Lower leg skin (tissue), 4 donors: Measurements from ENCODE around the gene KISS1. TPM values are rescaled to one million over a fixed set of nuclear protein-coding genes. Genes with fewer than 3 reads are reported as not detected.

Experiments used
- DNase-seq, 2 donors: peaks; one replicate each; pipeline ENCODE4 v3.0.0-alpha.2; 2019; ENCODE audit warnings: low spot score in 2 of 2
- H3K4me3 ChIP-seq: fragments of 200-600 bp; sonication (generic); 2 replicates; pipeline ENCODE4 v1.5.1; 2017; ENCODE audit warnings: mild to moderate bottlenecking, low read depth; ENCODE audit not compliant: poor library complexity, severe bottlenecking
- CTCF ChIP-seq, 3 donors: fragments of 450-650 bp; IDR thresholded peaks; one replicate each; pipeline ENCODE4 v1.5.1; 2016; ENCODE audit warnings: antibody characterized with exemption in 3 of 3, mild to moderate bottlenecking in 3 of 3, moderate library complexity in 2 of 3
- POLR2A ChIP-seq, 2 donors: fragments of 450-650 bp; IDR thresholded peaks; one replicate each; pipeline ENCODE4 v1.6.1; 2016 to 2017; ENCODE audit warnings: antibody characterized with exemption in 2 of 2, mild to moderate bottlenecking in 1 of 2, moderate library complexity in 1 of 2
- WGBS, 2 donors: methylation state at CpG; one replicate each; pipeline ENCODE4 v1.1.5; 2018; 5-methylcytosine and 5-hydroxymethylcytosine counted together
- intact Hi-C: fragments of 100-400 bp; cut with DNase I; formaldehyde crosslinking; loops from one replicate; pipeline ENCODE4 v1.15.0; 2023; ENCODE audit warnings: low total_unique reads
- total RNA-seq, 4 donors: library from RNA; depleted of rRNA; stranded (reverse); fragments of >200 nt; gene quantifications; one replicate each; pipeline ENCODE4 v1.1.0, GENCODE V29; 2016

The KISS1 gene
- total RNA-seq, 4 donors from 2014 or later, result not detected

DNA sequence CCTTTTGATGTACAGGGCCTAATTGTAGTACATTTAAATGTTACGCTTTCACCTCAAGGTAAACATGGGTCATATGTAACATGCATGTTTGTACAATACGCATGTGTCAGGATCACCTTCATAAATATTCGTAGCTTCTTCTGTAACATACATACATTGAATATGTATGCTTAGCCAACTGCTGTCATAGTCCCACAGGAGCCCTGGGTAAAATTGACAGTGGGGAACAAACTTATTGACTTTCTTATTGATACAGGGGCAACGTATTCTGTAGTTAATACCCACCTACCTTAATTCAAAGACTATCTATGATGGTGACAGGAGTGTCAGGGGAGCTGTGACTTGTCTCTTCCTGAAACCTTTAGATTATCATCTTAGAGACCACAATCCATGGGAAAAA is 26.4 kb downstream of the KISS1 start:
- no peak overlapping the region for H3K4me3 ChIP-seq
- TF ChIP-seq POLR2A (IDR thresholded peaks at IDR 0.05) (no peak), CTCF (IDR thresholded peaks at IDR 0.05) (no peak)
- 87 to 97% methylated on average over 4 of the region's 4 CpGs for WGBS, 2 donors
- intact Hi-C loops, result no loop called here
- no peak for DNase-seq

- TF ChIP-seq POLR2A (IDR thresholded peaks at IDR 0.05) (no peak), CTCF (IDR thresholded peaks at IDR 0.05) (no peak)
- intact Hi-C loops, result no loop called here
- 90% methylated on average over 5 of the region's 5 CpGs for WGBS, 2 donors
- no peak for DNase-seq
- H3K4me3 ChIP-seq, result no peak overlapping the region
Measured at GRCh38 chr1:204167730-204168129, 28.6 kb downstream of the KISS1 start.

GRCh38 chr1:204166219-204166618 is 30.1 kb downstream of the KISS1 start, which contains the start of gene REN:
Gene REN, minus strand, starts transcription at chr1:204166337. Its CDS starts 44 bp downstream, at chr1:204166293.
- intact Hi-C loops, result no loop called here
- WGBS, 2 donors, result 57 to 59% methylated on average over 5 of the region's 5 CpGs
- DNase-seq, result no peak
- H3K4me3 ChIP-seq, result no peak within 1 kb of the TSS
- no peak for TF ChIP-seq CTCF (IDR thresholded peaks at IDR 0.05)
- no peak for TF ChIP-seq POLR2A (IDR thresholded peaks at IDR 0.05)

- peak; percentile 76 to 96 for DNase-seq
- H3K4me3 ChIP-seq, result no peak overlapping the region
- intact Hi-C loops, result loop anchor here (5.0 kb wide), 1 partner anchor 200 kb away; no protein-coding TSS in a partner anchor
- TF ChIP-seq CTCF (IDR thresholded peaks at IDR 0.05), result peak in 1 of 3 donors; percentile 89
- no peak for TF ChIP-seq POLR2A (IDR thresholded peaks at IDR 0.05)
- WGBS, 2 donors, result 13 to 16% methylated on average over 7 of the region's 7 CpGs
Measured at GRCh38 chr1:204162494-204163074, 33.7 kb downstream of the KISS1 start.

DNA sequence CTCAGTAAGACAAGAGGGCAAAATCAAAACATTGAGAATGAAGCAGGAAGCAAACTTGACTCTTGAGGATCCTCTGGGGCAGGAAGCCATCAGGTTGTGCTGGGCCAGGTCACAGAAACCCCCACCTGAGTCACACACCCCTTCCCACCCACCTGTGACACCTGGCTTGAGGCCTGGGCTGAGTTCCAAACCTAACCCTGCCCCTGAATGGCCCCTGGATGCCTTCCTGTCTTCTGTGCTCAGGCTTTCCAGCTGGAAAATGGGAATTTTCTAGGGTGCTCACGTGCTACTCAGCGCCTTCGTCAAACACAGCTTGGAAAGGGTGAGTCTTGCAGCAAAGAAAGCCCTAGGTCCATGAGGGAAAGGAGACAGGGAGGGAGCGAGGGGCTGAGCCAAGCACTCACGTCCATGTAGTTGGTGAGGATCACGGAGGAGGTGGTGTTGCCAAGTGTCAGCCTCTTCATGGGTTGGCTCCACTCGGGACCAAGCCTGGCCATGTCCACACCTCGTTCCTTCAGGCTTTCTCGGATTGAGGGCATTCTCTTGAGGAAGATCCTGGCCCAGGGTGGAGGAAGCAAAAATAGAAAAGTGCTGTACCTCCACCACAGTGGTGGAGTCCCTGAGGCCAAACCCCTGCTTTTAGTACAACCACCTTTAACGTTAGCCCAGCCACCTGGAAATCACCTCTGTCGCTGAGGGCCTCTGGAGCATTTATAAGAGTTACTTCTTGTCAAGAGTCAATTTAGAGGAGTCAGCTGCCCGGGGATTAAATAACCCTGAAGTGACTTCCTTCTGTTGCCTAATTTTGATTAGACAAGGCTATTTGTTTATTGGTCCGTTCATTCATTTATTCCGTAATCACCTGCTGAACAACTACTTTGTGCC is 34.4 kb downstream of the KISS1 start:
- H3K4me3 ChIP-seq, result no peak overlapping the region
- intact Hi-C loops, result loop anchor here (5.0 kb wide), 1 partner anchor 200 kb away; no protein-coding TSS in a partner anchor
- no peak for TF ChIP-seq CTCF (IDR thresholded peaks at IDR 0.05)
- no peak for TF ChIP-seq POLR2A (IDR thresholded peaks at IDR 0.05)
- no peak for DNase-seq
- 49 to 59% methylated on average over 14 of the region's 14 CpGs for WGBS, 2 donors
